Glomerular visceral epithelial cell (primary cell): ENCODE results near the gene PKNOX2.

Source experiments
- DNase-seq: peaks from one replicate; pipeline ENCODE4 v3.0.0-alpha.2; 2016; ENCODE audit errors: extremely low spot score

Gene PKNOX2

GRCh38 chr11:125235071-125235471 lies 70.5 kb downstream of the PKNOX2 start:
- DNase-seq, result no peak

DNA sequence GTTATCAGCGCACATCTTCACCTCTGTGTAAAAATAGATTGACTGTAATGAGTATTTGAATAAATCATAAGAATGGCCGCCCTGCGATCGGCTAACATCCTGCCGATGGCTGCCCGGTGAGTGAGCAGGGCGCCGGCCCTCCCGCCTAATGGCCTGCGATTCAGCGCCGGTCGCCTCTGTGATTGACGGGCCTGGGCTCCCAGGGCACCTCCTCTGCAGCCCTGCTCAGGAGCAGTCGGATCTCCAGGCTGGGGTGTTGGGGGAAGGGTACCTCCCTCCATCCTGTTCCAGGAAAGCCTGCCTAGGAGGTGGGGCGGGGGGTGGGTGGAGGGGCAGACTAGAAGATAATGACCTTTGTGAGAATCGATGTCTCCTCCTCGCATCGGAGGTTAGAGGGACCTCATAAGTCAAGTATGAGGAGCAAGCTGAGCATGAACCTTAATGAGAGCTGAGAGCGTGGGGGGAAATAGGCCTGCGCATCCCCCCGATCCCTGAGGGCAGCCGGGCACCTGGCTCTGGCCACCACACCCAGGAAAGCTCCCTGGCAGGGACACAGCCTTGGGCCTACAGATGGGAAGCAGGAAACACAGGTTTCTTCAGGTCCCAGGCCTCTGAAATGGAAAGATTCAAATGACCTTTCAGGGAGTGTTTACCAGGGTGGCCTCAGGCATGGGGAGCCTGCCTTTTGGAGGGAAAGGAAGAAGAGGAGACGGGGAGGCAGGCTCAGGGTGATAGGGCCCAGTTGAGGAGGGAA lies 71.7 kb downstream of the PKNOX2 start:
- DNase-seq, result no peak

DNA sequence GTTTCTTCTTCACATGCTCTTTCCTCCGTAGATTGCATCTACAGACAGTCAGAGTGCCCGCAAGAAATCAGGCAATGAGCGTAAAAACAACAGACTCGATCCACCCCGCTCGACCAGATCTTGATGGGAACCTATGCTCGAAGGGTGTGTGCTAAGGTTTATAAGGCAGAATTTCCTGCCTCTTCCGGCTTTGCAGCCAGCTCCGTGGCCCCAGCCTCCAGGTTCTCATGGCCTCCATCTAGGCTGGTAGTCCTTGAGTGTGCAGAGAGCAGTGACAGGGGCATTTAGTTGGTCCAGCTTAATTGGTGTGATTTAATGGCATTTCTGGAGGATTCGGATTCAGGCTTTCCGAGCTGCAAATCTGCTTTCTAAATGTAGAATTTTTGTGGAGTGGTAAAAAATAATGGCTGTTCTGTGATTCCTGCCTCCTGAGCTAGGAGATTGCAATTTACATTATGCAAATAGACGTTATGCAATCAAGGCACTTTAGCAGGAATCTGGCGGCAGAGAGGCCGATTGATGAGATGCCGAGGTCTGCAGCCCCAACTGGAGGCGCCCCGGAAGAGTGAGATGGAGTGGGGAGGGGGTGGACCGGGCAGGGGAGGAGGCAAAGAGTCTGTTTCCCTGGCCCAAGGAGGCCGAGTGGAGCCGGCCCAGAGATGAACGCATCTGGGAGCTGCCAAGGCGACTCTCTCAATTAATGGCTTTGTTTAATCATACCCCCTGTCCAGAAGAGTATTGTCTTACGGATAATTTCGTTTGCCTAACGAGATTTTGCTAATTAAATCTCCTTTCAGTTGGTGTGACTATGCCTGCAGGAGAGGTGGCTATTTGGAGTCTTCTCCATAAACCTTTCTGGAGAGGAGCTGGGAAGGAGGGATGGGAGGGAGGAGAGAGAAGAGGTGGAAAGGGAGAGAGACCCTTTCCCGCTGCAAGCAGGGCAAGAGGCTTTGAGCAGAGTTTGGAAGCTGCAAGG lies 75.3 kb downstream of the PKNOX2 start:
- no peak for DNase-seq

DNA sequence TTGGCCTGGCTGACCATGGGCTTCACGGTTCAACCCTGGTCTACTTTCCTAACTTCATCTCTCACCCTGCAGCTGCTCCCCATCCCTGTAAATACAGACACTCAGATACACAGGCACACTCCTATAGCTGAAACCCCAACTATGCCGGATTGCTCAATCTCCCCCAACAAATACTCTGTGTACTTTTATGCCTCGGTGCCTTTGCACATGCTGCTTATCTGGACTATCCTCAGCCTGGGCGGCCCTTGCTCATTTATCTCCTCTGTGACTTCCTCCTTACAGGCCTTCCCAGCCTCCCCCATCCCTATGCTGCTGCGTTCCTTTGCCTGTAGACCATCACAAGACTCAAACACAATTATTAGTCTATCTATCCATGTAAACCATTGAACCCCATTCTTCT lies 76.6 kb downstream of the PKNOX2 start:
- DNase-seq, result no peak

DNA sequence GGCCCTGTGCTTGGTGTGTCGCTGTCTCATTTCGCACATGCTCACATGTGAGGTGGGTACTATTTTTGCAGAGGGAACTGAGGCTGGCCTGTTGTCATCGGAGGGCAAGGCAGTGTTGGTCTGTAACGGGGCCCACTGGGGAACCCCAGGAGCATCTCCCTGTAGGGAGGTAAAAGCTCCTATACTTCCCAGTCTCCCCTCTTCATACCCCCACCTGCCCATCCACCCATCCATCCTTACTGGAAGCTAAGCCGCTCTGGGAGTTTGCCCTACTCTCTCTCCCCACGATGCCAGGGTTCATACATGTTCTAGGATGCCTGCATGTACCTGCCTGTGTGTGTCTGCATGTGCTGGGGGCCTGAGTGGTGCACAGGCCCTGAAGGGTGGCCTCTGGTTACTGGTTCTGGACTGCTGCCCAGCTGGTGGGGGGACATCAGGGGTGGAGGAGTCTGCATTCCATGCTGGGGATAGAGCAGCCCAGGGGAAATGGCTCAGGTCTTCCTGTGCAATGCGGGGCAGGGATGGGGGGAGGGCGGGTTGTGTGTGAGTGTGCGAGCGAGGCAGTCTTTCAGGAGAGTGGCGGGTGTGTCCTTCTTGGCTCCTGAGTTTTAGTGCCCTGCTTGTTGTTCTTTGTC lies 77.7 kb downstream of the PKNOX2 start:
- no peak for DNase-seq

- no peak for DNase-seq
Measured at GRCh38 chr11:125244166-125244565, 79.6 kb downstream of the PKNOX2 start.

DNA sequence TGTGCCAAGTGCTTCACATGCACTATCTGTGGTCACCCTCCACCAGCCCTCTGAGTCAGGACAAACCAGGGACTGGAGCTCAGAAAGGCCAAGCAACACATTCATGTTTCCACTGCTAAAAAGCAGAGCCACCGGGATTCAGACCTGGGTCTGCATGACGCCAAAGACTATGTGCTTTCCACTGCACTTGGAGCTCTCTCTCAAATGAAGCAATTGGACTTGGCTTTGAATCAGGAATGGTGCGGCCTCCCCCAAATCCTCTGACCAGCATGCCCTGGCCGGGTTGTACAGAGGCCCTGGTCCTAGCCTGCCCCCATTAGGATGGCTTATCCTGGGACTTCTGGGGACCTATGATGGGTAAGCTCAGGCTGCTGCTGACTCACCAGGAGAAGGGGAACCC lies 80.7 kb downstream of the PKNOX2 start:
- DNase-seq, result no peak

GRCh38 chr11:125247431-125247830 lies 82.9 kb downstream of the PKNOX2 start:
- no peak for DNase-seq

- DNase-seq, result no peak
Measured at GRCh38 chr11:125250318-125251213, 86.0 kb downstream of the PKNOX2 start.

- DNase-seq, result no peak
Measured at GRCh38 chr11:125251214-125251545, 86.6 kb downstream of the PKNOX2 start.

- no peak for DNase-seq
Measured at GRCh38 chr11:125251956-125252355, 87.4 kb downstream of the PKNOX2 start.

- no peak for DNase-seq
Measured at GRCh38 chr11:125253289-125253688, 88.7 kb downstream of the PKNOX2 start.

GRCh38 chr11:125253795-125254525 lies 89.4 kb downstream of the PKNOX2 start:
- no peak for DNase-seq

GRCh38 chr11:125256541-125257189 lies 92.1 kb downstream of the PKNOX2 start:
- DNase-seq, result no peak

GRCh38 chr11:125257190-125257579 lies 92.6 kb downstream of the PKNOX2 start:
- DNase-seq, result no peak

DNA sequence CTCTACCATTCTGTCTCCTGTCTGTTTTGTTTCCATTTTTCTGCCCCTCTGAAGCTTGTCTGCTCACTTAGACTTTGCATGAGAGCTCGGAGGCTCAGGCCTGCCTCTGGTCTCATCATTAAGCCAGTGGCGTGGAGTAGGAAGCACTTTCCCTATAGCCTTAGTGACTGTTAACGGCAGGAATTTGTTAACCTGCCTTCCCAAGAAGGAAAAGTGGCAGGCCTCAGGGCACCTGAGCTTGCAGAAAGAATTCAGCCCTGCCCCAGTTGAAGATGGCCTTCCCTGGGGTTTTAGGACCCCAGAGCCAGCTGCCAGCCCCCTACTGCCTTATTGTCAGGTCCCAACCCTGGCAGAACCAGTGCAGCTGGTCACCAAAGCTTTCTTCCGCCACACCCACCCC lies 93.2 kb downstream of the PKNOX2 start:
- DNase-seq, result no peak

GRCh38 chr11:125258291-125259032 lies 93.9 kb downstream of the PKNOX2 start:
- no peak for DNase-seq

DNA sequence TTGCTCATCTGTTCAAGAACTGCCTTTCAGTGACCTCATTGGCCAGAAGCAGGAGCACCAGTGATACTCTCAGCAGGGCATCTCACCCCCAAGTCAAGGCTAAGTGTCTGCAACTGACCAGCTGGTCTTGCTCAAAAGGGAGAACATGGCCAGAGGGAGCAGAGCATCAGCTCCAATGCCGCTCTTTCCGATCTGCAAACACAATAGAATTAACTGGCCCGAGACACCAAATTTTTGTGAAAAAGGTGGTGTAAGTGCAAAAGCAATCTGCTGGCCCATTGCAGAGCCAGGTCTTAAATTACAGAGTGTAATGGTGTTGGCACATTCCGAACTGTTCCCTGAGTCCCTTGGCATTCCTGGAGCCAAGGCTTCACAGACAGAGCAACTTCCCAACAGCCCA lies 97.0 kb downstream of the PKNOX2 start:
- no peak for DNase-seq

DNA sequence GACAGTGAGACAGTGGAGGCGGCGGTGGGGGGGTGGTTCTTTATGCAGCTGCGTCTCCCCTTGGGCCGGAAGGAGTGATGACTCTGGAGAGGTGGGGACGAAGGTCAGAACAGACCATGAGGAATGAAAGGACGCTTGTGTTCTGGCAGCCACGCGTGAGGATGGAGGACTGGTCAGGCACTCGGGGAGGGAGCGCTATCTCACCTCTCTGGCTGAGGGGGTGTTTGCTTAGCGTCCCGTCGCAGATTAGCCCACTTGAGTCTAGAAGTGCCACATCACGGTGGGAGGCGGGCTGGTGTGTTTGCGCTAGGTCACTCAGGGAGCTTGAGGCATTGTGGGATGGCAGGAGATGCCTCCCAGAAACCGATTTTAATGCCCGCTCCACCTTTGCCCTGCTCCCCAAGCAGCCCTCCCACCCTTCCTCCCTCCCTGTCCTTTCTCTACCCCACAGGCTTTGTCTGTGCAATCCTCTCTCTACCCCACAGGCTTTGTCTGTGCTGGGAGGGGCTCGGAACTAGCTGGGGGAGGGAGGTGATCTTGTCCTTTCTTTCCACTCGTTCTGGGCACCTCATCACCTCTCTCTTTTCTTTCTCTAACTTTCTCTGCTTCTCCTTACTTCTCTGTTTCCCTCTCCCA lies 97.8 kb downstream of the PKNOX2 start:
- no peak for DNase-seq
